Measurements from ENCODE around the gene TOR2A. TPM values are rescaled to one million over a fixed set of nuclear protein-coding genes. Genes with fewer than 3 reads are reported as not detected.

Gene TOR2A
- total and polyA plus RNA-seq, 4 donors = 8.8 to 30.8 (median 16.9) TPM

DNA sequence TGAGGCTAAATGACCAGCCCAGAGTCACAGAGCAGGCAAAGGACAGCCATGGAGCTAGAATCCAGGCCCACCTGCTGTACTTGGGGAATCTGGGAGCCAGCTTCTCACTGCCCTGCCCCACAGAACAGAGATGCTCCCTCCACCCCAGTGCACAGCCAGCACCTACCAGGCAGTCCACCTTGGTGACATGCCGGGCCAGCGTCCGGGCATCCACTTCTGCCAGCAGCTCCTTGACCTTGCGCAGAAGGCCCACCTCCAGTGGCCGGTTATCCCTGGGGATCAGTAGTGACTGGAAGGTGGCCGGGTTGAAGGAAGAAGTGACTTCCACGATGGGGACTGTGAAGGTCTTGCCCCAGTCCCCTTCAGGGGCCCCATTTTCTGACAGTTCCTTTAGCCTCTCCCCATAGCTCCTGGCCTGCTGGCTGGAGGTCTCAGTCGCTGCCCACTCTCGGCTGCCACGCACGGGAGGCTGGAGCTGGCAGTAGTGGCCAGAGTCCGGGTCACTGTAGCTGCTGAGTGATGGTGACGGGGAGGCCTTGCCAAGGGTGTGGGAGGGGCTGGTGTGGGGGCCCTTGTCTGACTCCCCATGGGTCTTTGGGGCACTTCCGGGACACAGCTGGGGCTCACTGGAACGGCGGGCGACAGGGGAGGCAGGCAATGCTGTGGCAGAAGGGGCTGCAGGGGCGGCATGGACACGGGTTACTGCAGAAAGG, 9.5 kb upstream of the TOR2A start:
- Histone ChIP-seq H3K36me3 (ENCODE audit: control insufficient read depth in 4 of 4, insufficient read depth in 4 of 4, low read length in 4 of 4) (peaks cover 0 to 40% (median 0%) of the 10 kb centered on the region in 4 donors), H3K9ac (ENCODE audit: insufficient read depth in 1 of 2, low read length in 2 of 2) (no peak overlapping the region), H3K4me1 (ENCODE audit: control insufficient read depth in 5 of 5, insufficient read depth in 5 of 5, low read length in 5 of 5) (peaks cover 0 to 5% (median 0%) of the 10 kb centered on the region in 5 donors), H3K9me3 (ENCODE audit: control insufficient read depth in 4 of 4, insufficient read depth in 3 of 4, low read length in 3 of 4) (peaks cover 0 to under 1% (median 0%) of the 10 kb centered on the region in 4 donors), H3K4me3 (no peak overlapping the region), H3K27ac (ENCODE audit: low read depth in 1 of 2, low read length in 1 of 2) (no peak overlapping the region), H3K27me3 (ENCODE audit: control insufficient read depth in 3 of 3, insufficient read depth in 3 of 3, low read length in 2 of 3) (peaks cover 0 to 3% (median 0%) of the 10 kb centered on the region in 3 donors)
- no peak for ATAC-seq (ENCODE audit: insufficient read depth, low FRiP score)
- TF ChIP-seq, protein P1, sequence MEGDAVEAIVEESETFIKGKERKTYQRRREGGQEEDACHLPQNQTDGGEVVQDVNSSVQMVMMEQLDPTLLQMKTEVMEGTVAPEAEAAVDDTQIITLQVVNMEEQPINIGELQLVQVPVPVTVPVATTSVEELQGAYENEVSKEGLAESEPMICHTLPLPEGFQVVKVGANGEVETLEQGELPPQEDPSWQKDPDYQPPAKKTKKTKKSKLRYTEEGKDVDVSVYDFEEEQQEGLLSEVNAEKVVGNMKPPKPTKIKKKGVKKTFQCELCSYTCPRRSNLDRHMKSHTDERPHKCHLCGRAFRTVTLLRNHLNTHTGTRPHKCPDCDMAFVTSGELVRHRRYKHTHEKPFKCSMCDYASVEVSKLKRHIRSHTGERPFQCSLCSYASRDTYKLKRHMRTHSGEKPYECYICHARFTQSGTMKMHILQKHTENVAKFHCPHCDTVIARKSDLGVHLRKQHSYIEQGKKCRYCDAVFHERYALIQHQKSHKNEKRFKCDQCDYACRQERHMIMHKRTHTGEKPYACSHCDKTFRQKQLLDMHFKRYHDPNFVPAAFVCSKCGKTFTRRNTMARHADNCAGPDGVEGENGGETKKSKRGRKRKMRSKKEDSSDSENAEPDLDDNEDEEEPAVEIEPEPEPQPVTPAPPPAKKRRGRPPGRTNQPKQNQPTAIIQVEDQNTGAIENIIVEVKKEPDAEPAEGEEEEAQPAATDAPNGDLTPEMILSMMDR (IDR thresholded peaks at IDR 0.05; ENCODE audit: control extremely low read depth, extremely low read depth) = no peak
- WGBS, 2 donors = 91 to 94% methylated on average over 12 to 19 of the region's 19 CpGs
- no peak for DNase-seq

DNA sequence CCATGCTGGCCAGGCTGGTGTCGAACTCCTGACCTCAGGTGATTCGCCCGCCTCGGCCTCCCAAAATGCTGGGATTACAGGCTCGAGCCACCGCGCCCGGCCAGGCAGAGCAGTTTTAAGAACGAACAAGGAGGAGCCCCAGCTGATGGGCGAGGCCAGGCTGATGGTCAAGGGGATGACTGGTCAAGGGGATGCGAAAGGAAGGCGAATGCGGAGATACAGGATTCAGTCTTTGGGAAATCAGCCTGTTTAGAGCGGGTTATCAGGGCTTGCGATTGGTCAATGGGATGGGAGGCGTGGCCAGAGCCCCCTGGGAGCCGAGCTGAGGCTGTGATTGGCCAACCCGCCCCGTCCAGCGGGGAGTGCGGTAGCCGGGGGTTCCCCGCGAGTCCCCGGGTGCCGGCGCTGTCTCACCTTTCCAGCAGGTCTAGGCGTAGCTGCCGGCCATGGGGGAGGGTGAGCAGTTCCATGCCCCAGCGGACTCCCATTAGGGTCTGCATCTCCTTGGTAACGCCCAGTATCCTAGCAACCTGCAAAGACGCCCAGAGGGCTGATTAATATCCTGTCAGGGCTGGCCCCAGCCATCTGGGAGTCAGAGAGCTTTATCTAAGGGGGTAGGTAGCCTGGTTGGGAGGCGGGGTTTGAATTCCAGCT, 7.5 kb upstream of the TOR2A start:
- Histone ChIP-seq H3K9ac (ENCODE audit: insufficient read depth in 1 of 2, low read length in 2 of 2) (no peak overlapping the region), H3K27ac (ENCODE audit: low read depth in 1 of 2, low read length in 1 of 2) (no peak overlapping the region), H3K9me3 (ENCODE audit: control insufficient read depth in 4 of 4, insufficient read depth in 3 of 4, low read length in 3 of 4) (no peaks in the 10 kb centered on the region), H3K36me3 (ENCODE audit: control insufficient read depth in 4 of 4, insufficient read depth in 4 of 4, low read length in 4 of 4) (peaks cover 0 to 34% (median 0%) of the 10 kb centered on the region in 4 donors), H3K4me1 (ENCODE audit: control insufficient read depth in 5 of 5, insufficient read depth in 5 of 5, low read length in 5 of 5) (peaks cover 0 to 5% (median 0%) of the 10 kb centered on the region in 5 donors), H3K27me3 (ENCODE audit: control insufficient read depth in 3 of 3, insufficient read depth in 3 of 3, low read length in 2 of 3) (peaks cover 0 to 3% (median 0%) of the 10 kb centered on the region in 3 donors), H3K4me3 (no peak overlapping the region)
- TF ChIP-seq, protein P1 (IDR thresholded peaks at IDR 0.05; ENCODE audit: control extremely low read depth, extremely low read depth) = no peak
- peak; percentile 37 to 66 (median 42) for DNase-seq
- WGBS, 2 donors = 67 to 80% methylated on average over 33 of the region's 33 CpGs
- ATAC-seq (ENCODE audit: insufficient read depth, low FRiP score) = no peak

DNA sequence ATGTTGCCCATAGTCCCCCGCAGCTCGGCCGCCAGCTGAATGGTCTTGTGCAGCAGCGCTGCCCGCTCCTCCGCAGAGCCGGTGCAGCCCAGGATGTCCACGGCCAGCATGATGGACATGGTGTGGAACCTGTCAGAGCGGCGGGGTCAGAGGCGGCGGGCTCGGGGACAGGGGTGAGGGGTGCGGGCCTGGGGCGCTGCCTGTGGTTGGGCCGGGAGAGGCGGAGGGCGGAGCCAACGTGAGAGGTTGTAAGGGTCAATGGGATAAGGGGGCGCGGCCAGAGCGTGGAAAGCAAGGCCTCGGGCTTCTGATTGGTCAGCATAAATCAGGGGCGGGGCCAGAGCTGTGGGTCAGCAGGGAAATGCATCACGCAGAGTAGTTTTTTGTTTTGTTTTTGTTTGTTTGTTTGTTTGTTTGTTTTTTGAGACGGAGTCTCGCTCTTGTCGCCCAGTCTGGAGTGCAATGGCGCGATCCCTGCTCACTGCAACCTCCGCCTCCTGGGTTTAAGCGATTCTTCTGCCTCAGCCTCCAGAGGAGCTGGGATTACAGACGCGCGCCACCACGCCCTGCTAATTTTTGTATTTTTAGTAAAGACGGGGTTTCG, 6.8 kb upstream of the TOR2A start:
- TF ChIP-seq, protein P1 (IDR thresholded peaks at IDR 0.05; ENCODE audit: control extremely low read depth, extremely low read depth) = no peak
- peaks cover 0 to 31% (median 0%) of the 10 kb centered on the region in 4 donors for H3K36me3 ChIP-seq (ENCODE audit: control insufficient read depth in 4 of 4, insufficient read depth in 4 of 4, low read length in 4 of 4)
- peaks cover 0 to 5% (median 0%) of the 10 kb centered on the region in 5 donors for H3K4me1 ChIP-seq (ENCODE audit: control insufficient read depth in 5 of 5, insufficient read depth in 5 of 5, low read length in 5 of 5)
- ATAC-seq (ENCODE audit: insufficient read depth, low FRiP score) = peak; percentile 52
- H3K4me3 ChIP-seq = no peak overlapping the region
- no peak overlapping the region for H3K27ac ChIP-seq (ENCODE audit: low read depth in 1 of 2, low read length in 1 of 2)
- H3K9me3 ChIP-seq (ENCODE audit: control insufficient read depth in 4 of 4, insufficient read depth in 3 of 4, low read length in 3 of 4) = no peaks in the 10 kb centered on the region
- DNase-seq = peak; percentile 42 to 70 (median 55)
- H3K27me3 ChIP-seq (ENCODE audit: control insufficient read depth in 3 of 3, insufficient read depth in 3 of 3, low read length in 2 of 3) = peaks cover 0 to 3% (median 0%) of the 10 kb centered on the region in 3 donors
- no peak overlapping the region for H3K9ac ChIP-seq (ENCODE audit: insufficient read depth in 1 of 2, low read length in 2 of 2)
- WGBS, 2 donors = 64 to 74% methylated on average over 38 of the region's 38 CpGs
